GM12801 (cell line): ENCODE results near the gene MAVS.

Experiments used
- CTCF ChIP-seq: IDR thresholded peaks from one replicate; pipeline ENCODE4 v1.5.1; 2011; ENCODE audit warnings: control low read depth; ENCODE audit not compliant: insufficient read length; ENCODE audit errors: extremely low read depth

MAVS gene

GRCh38 chr20:3904857-3905256 lies 58.2 kb downstream of the MAVS start:
- TF ChIP-seq CTCF: no peak

- no peak for TF ChIP-seq CTCF
These were observed 62.0 kb downstream of the MAVS start for GRCh38 chr20:3908667-3909066.

GRCh38 chr20:3909952-3910366 lies 63.3 kb downstream of the MAVS start:
- no peak for TF ChIP-seq CTCF

- no peak for TF ChIP-seq CTCF
These were observed 64.2 kb downstream of the MAVS start for GRCh38 chr20:3910853-3911252.

- TF ChIP-seq CTCF: no peak
These were observed 65.3 kb downstream of the MAVS start for GRCh38 chr20:3911956-3912355.

- no peak for TF ChIP-seq CTCF
These were observed 67.8 kb downstream of the MAVS start for GRCh38 chr20:3914446-3914845.

- TF ChIP-seq CTCF: no peak
These were observed 69.1 kb downstream of the MAVS start for GRCh38 chr20:3915691-3916090.

- TF ChIP-seq CTCF: no peak
These were observed 69.7 kb downstream of the MAVS start for GRCh38 chr20:3916364-3916763.
